ENCODE data around the gene TBC1D24. TPM values are rescaled to one million over a fixed set of nuclear protein-coding genes. Genes with fewer than 3 reads are reported as not detected.

The TBC1D24 gene

Small RNA genes within 50 kb of the gene (small RNA-seq; reads per million reads assigned to genes)
- gene AC093525.1 (not detected), gene MIR3178 (not detected), gene MIR6768 (not detected)

All from skeletal muscle satellite cell (primary cell).